Daoy (cell line): ENCODE measurements around the gene SRSF8. TPM values are rescaled to one million over a fixed set of nuclear protein-coding genes. Genes with fewer than 3 reads are reported as not detected.
"Not testable (repeated sequence)": the region's sequence is repeated elsewhere in the genome, so short reads cannot be mapped to it uniquely, and the experiment has no call there.

Experiments
- DNase-seq: peaks from one replicate; pipeline ENCODE4 v3.0.0-alpha.2; 2015; ENCODE audit warnings: low read depth
- total RNA-seq: library from RNA; depleted of rRNA; stranded (reverse); fragments of >200 nt; shearing (Covaris generic); gene quantifications from 2 replicates; pipeline ENCODE4 v1.2.3, GENCODE V29; 2014

Gene SRSF8
- total RNA-seq, 1 experiment from 2014 or later, result 11.1 TPM

- no peak for DNase-seq
These were observed 29.3 kb downstream of the SRSF8 start for GRCh38 chr11:95095858-95096587.

- DNase-seq, result no peak
These were observed 30.5 kb downstream of the SRSF8 start for GRCh38 chr11:95097209-95097608.

- no peak for DNase-seq
These were observed 32.1 kb downstream of the SRSF8 start for GRCh38 chr11:95098826-95099225.

GRCh38 chr11:95100191-95100648, 33.5 kb downstream of the SRSF8 start:
- no peak for DNase-seq

GRCh38 chr11:95100856-95101507, 34.3 kb downstream of the SRSF8 start:
- DNase-seq, result no peak

GRCh38 chr11:95101935-95102334, 35.2 kb downstream of the SRSF8 start:
- no peak for DNase-seq

GRCh38 chr11:95102733-95103132, 36.0 kb downstream of the SRSF8 start:
- no peak for DNase-seq

GRCh38 chr11:95103701-95104100, 37.0 kb downstream of the SRSF8 start:
- no peak for DNase-seq

GRCh38 chr11:95104121-95104830, 37.6 kb downstream of the SRSF8 start:
- no peak for DNase-seq

GRCh38 chr11:95104856-95105255, 38.1 kb downstream of the SRSF8 start:
- no peak for DNase-seq

- peak; percentile 87 for DNase-seq
These were observed 41.5 kb downstream of the SRSF8 start for GRCh38 chr11:95108159-95108611.

- DNase-seq, result peak; percentile 71
These were observed 42.2 kb downstream of the SRSF8 start for GRCh38 chr11:95108671-95109551.

GRCh38 chr11:95111471-95111870, 44.8 kb downstream of the SRSF8 start:
- DNase-seq, result not testable (repeated sequence)

GRCh38 chr11:95111923-95112540, 45.3 kb downstream of the SRSF8 start:
- no peak for DNase-seq

- no peak for DNase-seq
These were observed 48.9 kb downstream of the SRSF8 start for GRCh38 chr11:95115597-95115996.

GRCh38 chr11:95119361-95120060, 52.8 kb downstream of the SRSF8 start:
- DNase-seq, result no peak
